Right atrium auricular region (tissue), 2 donors: ENCODE data around the gene CXCL6. TPM values are rescaled to one million over a fixed set of nuclear protein-coding genes. Genes with fewer than 3 reads are reported as not detected.

ENCODE experiments used
- DNase-seq: peaks from one replicate; pipeline ENCODE4 v3.0.0-alpha.2; 2019; ENCODE audit warnings: low spot score
- H3K27ac ChIP-seq, 2 donors: fragments of 200-600 bp; sonication (generic); 1 replicate in 1 of 2; 2 replicates in 1 of 2; pipeline ENCODE4 v1.5.1; 2016 to 2019
- H3K27me3 ChIP-seq, 2 donors: fragments of 200-600 bp; sonication (generic); one replicate each; pipeline versions ENCODE4 v1.5.1 to v1.6.0; 2017 to 2019
- H3K36me3 ChIP-seq: fragments of 200-600 bp; sonication (generic); one replicate; pipeline ENCODE4 v1.5.1; 2016
- H3K4me1 ChIP-seq, 2 donors: fragments of 200-600 bp; sonication (generic); one replicate each; pipeline versions ENCODE4 v1.5.1 to v1.6.0; 2017 to 2019
- H3K4me3 ChIP-seq, 2 donors: fragments of 200-600 bp; sonication (generic); 1 replicate in 1 of 2; 2 replicates in 1 of 2; pipeline ENCODE4 v1.5.1; 2017 to 2019; ENCODE audit warnings: mild to moderate bottlenecking in 1 of 2, moderate library complexity in 1 of 2
- H3K9me3 ChIP-seq, 2 donors: fragments of 200-600 bp; sonication (generic); one replicate each; pipeline ENCODE4 v1.5.1; 2019
- CTCF ChIP-seq, 2 donors: fragments of 200-600 bp; sonication (generic); IDR thresholded peaks; one replicate each; pipeline ENCODE4 v1.5.1; 2019; ENCODE audit warnings: antibody characterized with exemption in 2 of 2
- total RNA-seq, 2 donors: library from RNA; depleted of rRNA; stranded (reverse); fragments of >200 nt; gene quantifications; one replicate each; pipeline ENCODE4 v1.1.0, GENCODE V29; 2016

The CXCL6 gene
- total RNA-seq, 2 donors from 2014 or later = 0.44 to 2.4 TPM

- Histone ChIP-seq H3K4me3 (no peak overlapping the region), H3K9me3 (no peaks in the 10 kb centered on the region), H3K36me3 (no peaks in the 10 kb centered on the region), H3K27me3 (no peaks in the 10 kb centered on the region), H3K4me1 (no peaks in the 10 kb centered on the region), H3K27ac (no peak overlapping the region)
- no peak for TF ChIP-seq CTCF (IDR thresholded peaks at IDR 0.05)
- DNase-seq = no peak
These were observed 18.9 kb downstream of the CXCL6 start for GRCh38 chr4:73855406-73855805.

- Histone ChIP-seq H3K27me3 (no peaks in the 10 kb centered on the region), H3K27ac (no peak overlapping the region), H3K9me3 (no peaks in the 10 kb centered on the region), H3K4me3 (no peak overlapping the region), H3K36me3 (no peaks in the 10 kb centered on the region), H3K4me1 (no peaks in the 10 kb centered on the region)
- no peak for DNase-seq
- TF ChIP-seq CTCF (IDR thresholded peaks at IDR 0.05) = no peak
These were observed 20.0 kb downstream of the CXCL6 start for GRCh38 chr4:73856518-73856917.

- Histone ChIP-seq H3K4me1 (no peaks in the 10 kb centered on the region), H3K4me3 (no peak overlapping the region), H3K9me3 (no peaks in the 10 kb centered on the region), H3K27me3 (no peaks in the 10 kb centered on the region), H3K36me3 (no peaks in the 10 kb centered on the region), H3K27ac (no peak overlapping the region)
- no peak for DNase-seq
- TF ChIP-seq CTCF (IDR thresholded peaks at IDR 0.05) = no peak
These were observed 23.2 kb downstream of the CXCL6 start for GRCh38 chr4:73859614-73860088.

GRCh38 chr4:73860181-73860580, 23.7 kb downstream of the CXCL6 start:
- Histone ChIP-seq H3K4me1 (no peaks in the 10 kb centered on the region), H3K9me3 (no peaks in the 10 kb centered on the region), H3K4me3 (no peak overlapping the region), H3K27me3 (no peaks in the 10 kb centered on the region), H3K27ac (no peak overlapping the region), H3K36me3 (no peaks in the 10 kb centered on the region)
- no peak for TF ChIP-seq CTCF (IDR thresholded peaks at IDR 0.05)
- DNase-seq = no peak

- no peak for DNase-seq
- H3K4me1 ChIP-seq = no peaks in the 10 kb centered on the region
- no peaks in the 10 kb centered on the region for H3K9me3 ChIP-seq
- TF ChIP-seq CTCF (IDR thresholded peaks at IDR 0.05) = no peak
- H3K27me3 ChIP-seq = no peaks in the 10 kb centered on the region
- H3K36me3 ChIP-seq = no peaks in the 10 kb centered on the region
- H3K27ac ChIP-seq = no peak overlapping the region
- no peak overlapping the region for H3K4me3 ChIP-seq
These were observed 24.4 kb downstream of the CXCL6 start for GRCh38 chr4:73860917-73861316.

GRCh38 chr4:73862322-73862721, 25.8 kb downstream of the CXCL6 start:
- no peak overlapping the region for H3K27ac ChIP-seq
- no peak for TF ChIP-seq CTCF (IDR thresholded peaks at IDR 0.05)

More at GRCh38 chr4:73862322-73862721, 25.8 kb downstream of the CXCL6 start:
- Histone ChIP-seq H3K9me3 (no peaks in the 10 kb centered on the region), H3K4me3 (no peak overlapping the region), H3K27me3 (no peaks in the 10 kb centered on the region), H3K36me3 (no peaks in the 10 kb centered on the region), H3K4me1 (no peaks in the 10 kb centered on the region)
- DNase-seq = no peak
